Smooth muscle cell (in vitro differentiated cells): ENCODE measurements around the gene GOLGA3. TPM values are rescaled to one million over a fixed set of nuclear protein-coding genes. Genes with fewer than 3 reads are reported as not detected.

Experiments used
- DNase-seq: peaks from one replicate; lab custom pipeline; 2025; ENCODE audit not compliant: unreplicated experiment; lab: John Stamatoyannopoulos, UW
- H2AFZ ChIP-seq: fragments of 200-600 bp; sonication (generic); 2 replicates; pipeline ENCODE4 v1.6.0; 2016; ENCODE audit warnings: antibody characterized with exemption, low read depth, mild to moderate bottlenecking
- H3F3A ChIP-seq: fragments of 200-600 bp; sonication (generic); 2 replicates; pipeline ENCODE4 v1.6.0; 2017; ENCODE audit warnings: antibody characterized with exemption, low read depth
- H3K27ac ChIP-seq: fragments of 200-600 bp; sonication (generic); 2 replicates; pipeline ENCODE4 v1.5.1; 2016; ENCODE audit warnings: low read depth, mild to moderate bottlenecking
- H3K27me3 ChIP-seq: fragments of 200-600 bp; sonication (generic); 2 replicates; pipeline ENCODE4 v1.6.1; 2016; ENCODE audit warnings: low read depth, mild to moderate bottlenecking
- H3K36me3 ChIP-seq: fragments of 200-600 bp; sonication (generic); 2 replicates; pipeline ENCODE4 v1.5.1; 2016; ENCODE audit warnings: low read depth
- H3K4me1 ChIP-seq: fragments of 200-600 bp; sonication (generic); 2 replicates; pipeline ENCODE4 v1.5.1; 2016; ENCODE audit warnings: low read depth
- H3K4me2 ChIP-seq: fragments of 200-600 bp; sonication (generic); 2 replicates; pipeline ENCODE4 v1.6.0; 2016; ENCODE audit warnings: mild to moderate bottlenecking
- H3K4me3 ChIP-seq: fragments of 200-600 bp; sonication (generic); 2 replicates; pipeline ENCODE4 v1.5.1; 2016; ENCODE audit warnings: mild to moderate bottlenecking
- H3K79me2 ChIP-seq: fragments of 200-600 bp; sonication (generic); 2 replicates; pipeline ENCODE4 v1.6.0; 2016; ENCODE audit warnings: low read depth, mild to moderate bottlenecking
- H3K9ac ChIP-seq: fragments of 200-600 bp; sonication (generic); 2 replicates; pipeline ENCODE4 v1.6.0; 2016; ENCODE audit warnings: low read depth
- H3K9me3 ChIP-seq: fragments of 200-600 bp; sonication (generic); replicated peaks from 2 replicates; pipeline ENCODE4 v1.5.1; 2016; ENCODE audit warnings: low read depth
- H4K20me1 ChIP-seq: fragments of 200-600 bp; sonication (generic); 2 replicates; pipeline ENCODE4 v1.6.0; 2016; ENCODE audit warnings: low read depth
- CTCF ChIP-seq: fragments of 200-600 bp; sonication (generic); IDR thresholded peaks from 2 replicates; pipeline ENCODE4 v1.5.1; 2017; ENCODE audit warnings: borderline replicate concordance, mild to moderate bottlenecking, antibody characterized with exemption; ENCODE audit not compliant: insufficient read depth, poor library complexity, severe bottlenecking
- WGBS: methylation state at CpG from one replicate; pipeline ENCODE4 v1.1.7; 2016; ENCODE audit warnings: low lambda C conversion rate; 5-methylcytosine and 5-hydroxymethylcytosine counted together
- polyA plus RNA-seq: library from polyadenylated mRNA; unstranded; fragments of >200 nt; fragmentation: Nextera tagmentation; extraction: Ambion mirVana; gene quantifications from 2 replicates; pipeline ENCODE4 v1.2.1, GENCODE V29; 2016
- total RNA-seq: library from RNA; depleted of rRNA; stranded (reverse); fragments of >200 nt; gene quantifications from 2 replicates; pipeline ENCODE4 v1.2.3, GENCODE V29; 2014

The GOLGA3 gene
- total and polyA plus RNA-seq, 2 experiments from 2014 or later = 25.1 to 34.5 TPM

GRCh38 chr12:132774646-132775275 is 53.9 kb downstream of the GOLGA3 start:
- 93% methylated on average over 29 of the region's 30 CpGs for WGBS
- no peak overlapping the region for H3K4me3 ChIP-seq
- peaks cover 66% of the 10 kb centered on the region for H4K20me1 ChIP-seq
- H3K79me2 ChIP-seq = peaks cover 4% of the 10 kb centered on the region
- TF ChIP-seq CTCF = no peak
- no peaks in the 10 kb centered on the region for H3K4me1 ChIP-seq
- peaks cover 18% of the 10 kb centered on the region for H3F3A ChIP-seq
- H3K9ac ChIP-seq = no peak overlapping the region
- peaks cover 8% of the 10 kb centered on the region for H3K36me3 ChIP-seq
- H3K27ac ChIP-seq = no peak overlapping the region
- DNase-seq = no peak
- no peak overlapping the region for H2AFZ ChIP-seq
- no peaks in the 10 kb centered on the region for H3K9me3 ChIP-seq
- H3K27me3 ChIP-seq = no peaks in the 10 kb centered on the region
- no peak overlapping the region for H3K4me2 ChIP-seq

DNA sequence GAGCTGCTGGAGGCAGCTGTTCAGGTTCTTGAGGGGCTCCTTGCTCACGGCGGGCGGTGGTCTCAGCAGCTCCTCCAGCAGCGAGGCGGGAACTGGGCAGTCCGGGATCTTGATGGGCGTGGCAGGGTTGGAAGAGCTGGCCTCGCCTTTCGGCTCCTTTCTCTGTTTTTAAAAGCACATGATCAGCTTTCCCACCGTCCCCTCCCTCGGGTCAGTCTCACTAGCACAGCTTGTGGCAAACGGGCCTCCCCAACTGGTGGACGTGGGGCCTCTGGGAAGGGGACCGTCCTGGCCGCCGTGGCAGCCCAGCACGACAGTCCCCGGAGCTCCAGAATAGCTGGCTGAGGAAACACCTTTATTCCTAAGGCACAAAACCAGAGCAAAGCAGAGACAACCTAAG is 54.5 kb downstream of the GOLGA3 start:
- no peaks in the 10 kb centered on the region for H3K4me1 ChIP-seq
- H3K9me3 ChIP-seq = no peaks in the 10 kb centered on the region
- no peak overlapping the region for H3K27ac ChIP-seq
- over 99% methylated on average over 18 of the region's 18 CpGs for WGBS
- H3K9ac ChIP-seq = no peak overlapping the region
- H3K79me2 ChIP-seq = peaks cover 4% of the 10 kb centered on the region
- H3K4me2 ChIP-seq = no peak overlapping the region
- DNase-seq = no peak
- no peak for TF ChIP-seq CTCF
- no peak overlapping the region for H2AFZ ChIP-seq
- H3K27me3 ChIP-seq = no peaks in the 10 kb centered on the region
- peaks cover 8% of the 10 kb centered on the region for H3K36me3 ChIP-seq
- peaks cover 60% of the 10 kb centered on the region for H4K20me1 ChIP-seq
- no peak overlapping the region for H3K4me3 ChIP-seq
- H3F3A ChIP-seq = peaks cover 22% of the 10 kb centered on the region

- Histone ChIP-seq H3K27me3 (no peaks in the 10 kb centered on the region), H3F3A (peaks cover 30% of the 10 kb centered on the region), H3K36me3 (peaks cover 8% of the 10 kb centered on the region), H3K79me2 (peaks cover 4% of the 10 kb centered on the region), H3K4me3 (no peak overlapping the region), H3K27ac (no peak overlapping the region), H4K20me1 (peaks cover 56% of the 10 kb centered on the region), H2AFZ (no peak overlapping the region), H3K4me1 (no peaks in the 10 kb centered on the region), H3K9ac (no peak overlapping the region), H3K4me2 (no peak overlapping the region), H3K9me3 (no peaks in the 10 kb centered on the region)
- DNase-seq = no peak
- no peak for TF ChIP-seq CTCF
- 99% methylated on average over 38 of the region's 41 CpGs for WGBS
Measured at GRCh38 chr12:132773077-132773955, 55.4 kb downstream of the GOLGA3 start.
